KG1 (cell line): ENCODE results near the gene DSC3.

Source experiments
- DNase-seq: peaks from one replicate; lab custom pipeline; 2025; lab: John Stamatoyannopoulos, UW

The DSC3 gene

GRCh38 chr18:31042406-31043181 is at the start of gene DSC3:
TSS of gene DSC3 (minus strand) at chr18:31042742. CDS start at chr18:31042660, 82 bp downstream.
- DNase-seq: no peak

GRCh38 chr18:31091350-31091749 is 48.8 kb upstream of the DSC3 start:
- no peak for DNase-seq

GRCh38 chr18:31088532-31088931 is 46.0 kb upstream of the DSC3 start:
- DNase-seq: no peak

- DNase-seq: no peak
These were observed 37.4 kb upstream of the DSC3 start for GRCh38 chr18:31079973-31080372.

GRCh38 chr18:31077878-31078277 is 35.3 kb upstream of the DSC3 start:
- DNase-seq: no peak

- DNase-seq: no peak
These were observed 29.6 kb upstream of the DSC3 start for GRCh38 chr18:31072175-31072574.

GRCh38 chr18:31070206-31070605 is 27.7 kb upstream of the DSC3 start:
- no peak for DNase-seq

- DNase-seq: no peak
These were observed 23.7 kb upstream of the DSC3 start for GRCh38 chr18:31066266-31066665.

GRCh38 chr18:31065036-31065773 is 22.7 kb upstream of the DSC3 start:
- DNase-seq: no peak

GRCh38 chr18:31064130-31064529 is 21.6 kb upstream of the DSC3 start:
- DNase-seq: no peak

- no peak for DNase-seq
These were observed 19.4 kb upstream of the DSC3 start for GRCh38 chr18:31061945-31062344.

- DNase-seq: no peak
These were observed 16.4 kb upstream of the DSC3 start for GRCh38 chr18:31058897-31059296.

- no peak for DNase-seq
These were observed 15.4 kb upstream of the DSC3 start for GRCh38 chr18:31057917-31058316.

GRCh38 chr18:31057051-31057450 is 14.5 kb upstream of the DSC3 start:
- no peak for DNase-seq

GRCh38 chr18:31056296-31056695 is 13.8 kb upstream of the DSC3 start:
- DNase-seq: no peak

- DNase-seq: no peak
These were observed 8.1 kb upstream of the DSC3 start for GRCh38 chr18:31050635-31051034.

GRCh38 chr18:31049189-31049588 is 6.6 kb upstream of the DSC3 start:
- no peak for DNase-seq

GRCh38 chr18:31048216-31048615 is 5.7 kb upstream of the DSC3 start:
- DNase-seq: no peak

- no peak for DNase-seq
These were observed 4.4 kb upstream of the DSC3 start for GRCh38 chr18:31046916-31047315.

- no peak for DNase-seq
These were observed 3.1 kb upstream of the DSC3 start for GRCh38 chr18:31045599-31045998.

- DNase-seq: no peak
These were observed 2.4 kb upstream of the DSC3 start for GRCh38 chr18:31044926-31045325.

GRCh38 chr18:31043709-31044108 is 1.2 kb upstream of the DSC3 start:
- DNase-seq: no peak

GRCh38 chr18:31042084-31042405 is 497 bp downstream of the DSC3 start:
- no peak for DNase-seq
